ENCODE data around the gene ACER1.
"Not testable (repeated sequence)": the region's sequence is repeated elsewhere in the genome, so short reads cannot be mapped to it uniquely, and the experiment has no call there.

The ACER1 gene

GRCh38 chr19:6287269-6287885 lies 46.0 kb downstream of the ACER1 start:
- no peak for DNase-seq (ENCODE audit: low read depth in 2 of 2)

- no peak for DNase-seq (ENCODE audit: low read depth in 2 of 2)
Measured at GRCh38 chr19:6286676-6287075, 46.7 kb downstream of the ACER1 start.

- DNase-seq (ENCODE audit: low read depth in 2 of 2): not testable (repeated sequence)
Measured at GRCh38 chr19:6282393-6282792, 51.0 kb downstream of the ACER1 start.

- peak; percentile 91 to 94 for DNase-seq (ENCODE audit: low read depth in 2 of 2)
Measured at GRCh38 chr19:6279931-6280591, 53.4 kb downstream of the ACER1 start, which contains the start of gene MLLT1. MLLT1 (minus strand) TSS chr19:6279975; CDS start chr19:6279784, 191 bp downstream.

GRCh38 chr19:6279620-6279930 lies 53.8 kb downstream of the ACER1 start:
- DNase-seq (ENCODE audit: low read depth in 2 of 2): no peak

- DNase-seq (ENCODE audit: low read depth in 2 of 2): no peak
Measured at GRCh38 chr19:6278740-6279619, 54.4 kb downstream of the ACER1 start.

GRCh38 chr19:6278051-6278450 lies 55.4 kb downstream of the ACER1 start:
- DNase-seq (ENCODE audit: low read depth in 2 of 2): no peak

GRCh38 chr19:6276447-6276846 lies 57.0 kb downstream of the ACER1 start:
- no peak for DNase-seq (ENCODE audit: low read depth in 2 of 2)

- no peak for DNase-seq (ENCODE audit: low read depth in 2 of 2)
Measured at GRCh38 chr19:6275170-6275744, 58.2 kb downstream of the ACER1 start.

GRCh38 chr19:6274756-6275155 lies 58.7 kb downstream of the ACER1 start:
- DNase-seq (ENCODE audit: low read depth in 2 of 2): no peak

GRCh38 chr19:6273701-6274601 lies 59.5 kb downstream of the ACER1 start:
- DNase-seq (ENCODE audit: low read depth in 2 of 2): no peak

GRCh38 chr19:6272913-6273600 lies 60.4 kb downstream of the ACER1 start:
- no peak for DNase-seq (ENCODE audit: low read depth in 2 of 2)

GRCh38 chr19:6272411-6272791 lies 61.0 kb downstream of the ACER1 start:
- no peak for DNase-seq (ENCODE audit: low read depth in 2 of 2)

- no peak for DNase-seq (ENCODE audit: low read depth in 2 of 2)
Measured at GRCh38 chr19:6271721-6272410, 61.5 kb downstream of the ACER1 start.

- no peak for DNase-seq (ENCODE audit: low read depth in 2 of 2)
Measured at GRCh38 chr19:6271251-6271650, 62.2 kb downstream of the ACER1 start.

GRCh38 chr19:6270822-6271221 lies 62.6 kb downstream of the ACER1 start:
- DNase-seq (ENCODE audit: low read depth in 2 of 2): no peak

- no peak for DNase-seq (ENCODE audit: low read depth in 2 of 2)
Measured at GRCh38 chr19:6270076-6270745, 63.2 kb downstream of the ACER1 start.

GRCh38 chr19:6269101-6269886 lies 64.1 kb downstream of the ACER1 start:
- no peak for DNase-seq (ENCODE audit: low read depth in 2 of 2)

- no peak for DNase-seq (ENCODE audit: low read depth in 2 of 2)
Measured at GRCh38 chr19:6268382-6268771, 65.0 kb downstream of the ACER1 start.

Measured in stimulated activated CD8-positive, alpha-beta memory T cell treated with anti-CD3 and anti-CD28 coated beads, Interleukin-15, amount 100 ng/mL, for 4 hours (primary cell).